ENCODE measurements around the gene HPSE.

HPSE gene

DNA sequence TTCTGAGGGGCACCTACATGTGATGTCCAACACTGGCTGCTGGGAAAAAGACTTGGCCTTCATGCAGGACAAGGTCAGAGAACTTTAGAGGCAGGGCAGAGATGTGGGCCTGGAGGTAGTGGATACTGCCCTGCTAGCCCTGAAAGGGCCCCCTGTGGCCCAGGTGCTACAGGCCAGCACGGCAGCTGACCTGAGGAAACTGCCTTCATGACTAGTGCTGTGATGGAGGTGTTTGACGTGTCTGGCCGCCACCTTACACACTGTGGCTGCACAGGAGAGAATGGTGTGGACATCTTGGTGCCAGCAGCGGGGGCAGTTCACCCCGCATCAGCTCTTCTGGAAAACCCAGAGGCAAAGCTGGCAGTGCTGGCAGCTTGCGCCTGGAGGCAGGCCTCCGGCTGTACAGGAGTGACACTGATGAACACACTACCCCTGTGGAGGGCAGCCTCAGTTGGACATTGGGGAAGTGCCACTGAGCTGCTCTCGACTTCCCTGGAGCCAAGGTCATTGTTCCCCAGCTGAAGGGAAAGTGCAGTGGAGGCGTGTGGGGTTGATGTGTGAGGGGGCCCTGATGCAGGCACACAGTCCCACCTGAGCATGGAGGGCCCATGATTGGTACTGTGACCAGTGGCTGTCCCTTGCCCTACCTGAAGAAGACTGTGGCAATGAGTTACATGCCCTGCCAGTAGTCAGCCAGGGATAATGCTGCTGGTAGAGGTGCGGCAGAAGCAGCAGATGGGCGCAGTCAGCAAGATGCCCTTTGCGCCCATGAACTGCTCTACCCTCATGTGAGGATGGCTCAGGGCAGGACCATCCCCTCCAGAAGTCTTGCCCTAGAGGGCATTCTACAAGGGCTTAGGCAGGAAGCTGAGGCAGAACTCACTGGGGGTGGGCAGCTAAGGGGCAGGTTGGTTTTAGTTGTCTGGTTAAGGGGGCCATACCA lies 87.0 kb downstream of the HPSE start:
- DNase-seq (ENCODE audit: low spot score): no peak

Measured in cerebellar cortex (tissue), 1 donor.